Measurements from ENCODE around the gene DHFR.
A peak's percentile ranks its signal among the peaks of the same experiment; 100 is the strongest.
"Not testable (repeated sequence)": the region's sequence is repeated elsewhere in the genome, so short reads cannot be mapped to it uniquely, and the experiment has no call there.

The DHFR gene

DNA sequence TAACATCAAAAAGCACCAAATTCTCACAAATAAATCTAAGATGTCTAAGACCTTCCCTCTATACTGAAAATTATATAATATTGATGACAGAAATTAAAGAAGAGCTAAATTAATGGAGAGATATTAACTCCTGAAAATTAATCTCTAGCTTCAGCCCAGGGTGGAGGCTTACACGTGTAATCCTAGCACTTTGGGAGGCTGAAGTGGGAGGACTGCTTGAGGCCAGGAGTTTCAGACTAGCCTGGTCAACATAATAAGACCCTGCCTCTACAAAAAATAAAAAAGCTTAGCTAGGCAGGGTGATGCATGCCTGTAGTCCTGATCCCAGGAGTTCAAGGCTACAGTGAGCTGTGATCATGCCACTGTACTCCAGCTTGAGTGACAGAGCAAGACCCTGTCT is 45.1 kb downstream of the DHFR start:
- in situ Hi-C loops (cut with MboI; ENCODE audit: low pct_unique_long_range_greater_than_20kb, low sequenced_read_pairs), result no loop called here
- no peak for DNase-seq

GRCh38 chr5:80608731-80609130 is 46.1 kb downstream of the DHFR start:
- in situ Hi-C loops (cut with MboI; ENCODE audit: low pct_unique_long_range_greater_than_20kb, low sequenced_read_pairs), result no loop called here
- peak; percentile 51 for DNase-seq

- in situ Hi-C loops (cut with MboI; ENCODE audit: low pct_unique_long_range_greater_than_20kb, low sequenced_read_pairs), result no loop called here
- no peak for DNase-seq
These were observed 47.0 kb downstream of the DHFR start for GRCh38 chr5:80607832-80608231.

DNA sequence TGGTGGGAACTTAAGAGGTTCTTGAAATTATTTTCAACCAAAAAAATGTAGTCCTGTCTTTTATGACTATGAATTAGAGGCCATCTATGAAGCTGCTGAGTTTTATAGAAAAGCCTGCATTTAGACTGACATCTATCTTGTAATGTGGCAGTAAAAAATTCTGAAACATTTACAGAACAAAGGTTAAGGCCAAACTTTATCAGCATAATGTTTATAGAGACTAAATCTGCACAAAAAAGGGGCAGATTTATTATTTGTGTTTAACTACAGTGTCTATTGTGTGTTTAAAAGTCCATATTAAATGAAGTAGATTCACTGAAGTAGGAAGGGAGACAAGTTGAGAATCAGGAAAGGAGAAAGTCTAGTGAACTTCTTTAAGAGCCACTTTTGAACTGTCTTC is 47.4 kb downstream of the DHFR start:
- no peak for DNase-seq
- in situ Hi-C loops (cut with MboI; ENCODE audit: low pct_unique_long_range_greater_than_20kb, low sequenced_read_pairs), result no loop called here

DNA sequence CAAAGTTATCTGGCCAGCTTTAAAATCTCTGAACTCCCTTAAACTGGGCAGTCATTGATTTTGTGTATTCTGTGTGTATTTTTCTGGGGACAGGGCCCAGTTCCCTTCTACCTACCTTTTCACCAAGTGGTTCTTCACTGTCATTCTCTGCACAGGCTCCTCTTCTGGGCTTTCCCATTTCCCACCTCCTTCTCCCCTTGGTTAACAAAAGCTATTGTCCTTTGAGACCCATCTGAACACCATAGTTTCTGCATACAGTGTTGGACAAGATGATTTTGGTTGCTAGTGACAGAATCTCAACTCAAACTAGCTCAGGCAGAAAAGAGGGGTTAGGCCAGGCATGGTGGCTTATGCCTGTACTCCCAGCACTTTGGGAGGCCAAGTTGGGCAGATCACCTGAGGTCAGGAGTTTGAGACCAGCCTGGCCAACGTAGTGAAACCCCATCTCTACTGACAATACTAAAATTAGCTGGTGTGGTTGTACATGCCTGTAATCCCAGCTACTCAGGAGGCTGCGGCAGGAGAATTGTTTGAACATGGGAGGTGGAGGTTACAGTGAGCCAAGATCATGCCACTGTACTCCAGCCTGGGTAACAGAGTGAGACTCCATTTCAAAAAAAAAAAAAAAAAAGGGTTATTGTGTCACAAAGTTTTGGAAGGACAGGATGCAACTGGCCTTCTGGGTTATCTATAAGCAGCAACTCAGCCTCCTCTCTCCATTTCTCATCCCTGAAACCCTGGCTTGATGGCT is 53.7 kb downstream of the DHFR start:
- in situ Hi-C loops (cut with MboI; ENCODE audit: low pct_unique_long_range_greater_than_20kb, low sequenced_read_pairs), result no loop called here
- DNase-seq, result peak; percentile 62

GRCh38 chr5:80597500-80597899 is 57.3 kb downstream of the DHFR start:
- no peak for DNase-seq
- in situ Hi-C loops (cut with MboI; ENCODE audit: low pct_unique_long_range_greater_than_20kb, low sequenced_read_pairs), result no loop called here

- DNase-seq, result no peak
- in situ Hi-C loops (cut with MboI; ENCODE audit: low pct_unique_long_range_greater_than_20kb, low sequenced_read_pairs), result no loop called here
These were observed 60.0 kb downstream of the DHFR start for GRCh38 chr5:80594810-80595209.

- no peak for DNase-seq
These were observed 62.0 kb downstream of the DHFR start for GRCh38 chr5:80592761-80593160.

GRCh38 chr5:80592105-80592504 is 62.7 kb downstream of the DHFR start:
- no peak for DNase-seq
- in situ Hi-C loops (cut with MboI; ENCODE audit: low pct_unique_long_range_greater_than_20kb, low sequenced_read_pairs), result no loop called here

More at GRCh38 chr5:80592761-80593160, 62.0 kb downstream of the DHFR start:
- in situ Hi-C loops (cut with MboI; ENCODE audit: low pct_unique_long_range_greater_than_20kb, low sequenced_read_pairs), result no loop called here

- no peak for DNase-seq
- in situ Hi-C loops (cut with MboI; ENCODE audit: low pct_unique_long_range_greater_than_20kb, low sequenced_read_pairs), result no loop called here
These were observed 63.4 kb downstream of the DHFR start for GRCh38 chr5:80591352-80591751.

DNA sequence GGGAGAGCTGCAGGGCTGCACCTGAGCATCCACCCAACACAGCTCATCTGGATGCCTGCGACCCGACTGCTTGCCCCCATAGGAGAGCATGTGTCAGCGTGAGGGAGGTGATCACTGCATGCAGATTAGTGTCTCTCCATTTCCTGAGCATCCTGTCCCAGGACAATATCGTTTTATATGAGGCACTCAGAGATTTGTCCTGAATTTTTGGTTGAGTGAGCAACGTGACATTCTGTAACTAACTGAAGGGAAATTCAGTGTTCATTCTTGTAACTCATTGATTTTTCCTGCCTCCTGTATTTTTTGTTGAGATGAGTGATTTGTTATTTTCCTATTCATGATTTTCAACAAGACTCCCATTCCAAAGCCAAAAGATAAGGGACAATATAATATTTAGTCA is 64.0 kb downstream of the DHFR start:
- in situ Hi-C loops (cut with MboI; ENCODE audit: low pct_unique_long_range_greater_than_20kb, low sequenced_read_pairs), result no loop called here
- no peak for DNase-seq

DNA sequence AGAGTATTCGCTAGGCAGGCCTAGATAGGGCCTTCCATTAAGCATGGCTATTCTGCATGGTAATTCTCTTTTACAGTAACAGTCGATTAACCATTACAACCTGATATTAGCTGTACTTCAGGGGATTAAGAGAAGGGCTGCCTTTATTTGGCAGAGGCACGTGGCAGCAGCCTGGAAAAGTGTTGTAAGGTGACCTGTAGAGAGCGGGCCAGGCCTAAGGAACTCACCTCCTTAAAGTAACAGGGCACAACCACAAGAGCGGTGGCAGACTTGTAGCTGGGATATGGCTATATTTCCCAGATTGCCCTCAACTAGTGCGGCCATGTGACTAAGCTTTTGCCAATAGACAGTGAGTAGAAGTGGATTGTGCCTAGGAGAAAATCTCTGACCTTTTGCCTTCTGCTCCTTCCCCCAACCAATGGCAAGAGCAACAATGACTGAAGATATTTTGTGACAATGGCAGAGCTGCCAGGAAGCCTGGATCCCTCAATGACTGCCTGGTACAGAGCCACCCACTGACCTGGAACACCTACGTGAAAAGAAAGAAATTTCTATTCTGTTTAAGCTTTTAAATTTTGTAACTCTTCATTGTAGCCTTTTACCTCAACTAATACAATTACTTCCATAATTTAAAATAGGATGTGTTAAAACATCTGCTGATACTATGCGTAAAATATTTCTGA is 65.8 kb downstream of the DHFR start:
- in situ Hi-C loops (cut with MboI; ENCODE audit: low pct_unique_long_range_greater_than_20kb, low sequenced_read_pairs), result no loop called here
- DNase-seq, result no peak

DNA sequence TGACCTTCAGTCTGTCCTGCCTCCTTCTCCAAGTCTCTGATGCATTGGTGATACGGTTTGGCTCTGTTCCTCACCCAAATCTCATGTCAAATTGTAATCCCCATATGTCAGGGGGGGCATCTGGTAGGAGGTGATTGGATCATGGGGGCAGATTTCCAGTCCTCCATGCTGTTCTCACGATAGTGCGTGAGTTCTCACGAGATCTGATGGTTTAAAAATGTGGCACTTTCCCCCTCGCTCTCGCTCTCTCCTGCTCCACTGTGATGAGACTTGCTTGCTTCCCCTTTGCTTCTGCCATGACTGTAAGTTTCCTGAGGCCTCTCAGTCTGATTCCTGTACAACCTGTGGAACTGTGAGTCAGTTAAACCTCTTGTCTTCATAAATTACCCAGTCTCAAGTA is 70.0 kb downstream of the DHFR start:
- in situ Hi-C loops (cut with MboI; ENCODE audit: low pct_unique_long_range_greater_than_20kb, low sequenced_read_pairs), result no loop called here

DNA sequence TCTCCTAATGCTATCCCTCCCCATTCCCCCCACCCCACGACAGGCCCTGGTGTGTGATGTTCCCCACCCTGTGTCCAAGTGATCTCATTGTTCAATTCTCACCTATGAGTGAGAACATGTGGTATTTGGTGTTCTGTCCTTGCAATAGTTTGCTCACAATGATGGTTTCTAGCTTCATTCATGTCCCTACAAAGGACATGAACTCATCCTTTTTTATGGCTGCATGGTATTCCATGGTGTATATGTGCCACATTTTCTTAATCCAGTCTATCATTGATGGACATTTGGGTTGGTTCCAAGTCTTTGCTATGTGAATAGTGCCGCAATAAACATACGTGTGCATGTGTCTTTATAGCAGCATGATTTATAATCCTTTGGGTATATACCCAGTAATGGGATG is 74.5 kb downstream of the DHFR start:
- DNase-seq; in situ Hi-C loops (cut with MboI; ENCODE audit: low pct_unique_long_range_greater_than_20kb, low sequenced_read_pairs): not testable (repeated sequence)

More for the DNA sequence above, 70.0 kb downstream of the DHFR start:
- no peak for DNase-seq

DNA sequence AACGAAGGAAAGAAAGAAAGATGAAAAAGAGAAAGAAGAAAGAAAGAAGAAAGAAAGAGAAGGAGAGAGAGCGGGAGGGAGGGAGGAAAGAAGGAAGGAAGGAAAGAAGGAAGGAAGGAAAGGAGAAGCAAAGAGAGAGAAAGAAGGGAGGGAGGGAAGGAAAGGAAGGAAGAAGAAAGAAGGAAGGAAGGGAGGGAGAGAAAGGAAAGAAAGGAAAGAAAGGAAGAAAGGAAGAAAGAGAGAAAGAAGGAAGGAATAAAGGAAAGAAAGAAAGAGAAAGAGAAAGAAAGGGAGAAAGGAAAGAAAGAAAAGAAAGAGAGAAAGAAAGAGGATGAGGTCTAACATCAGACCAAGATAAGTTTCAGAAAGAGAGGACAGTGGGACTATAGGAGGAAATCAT is 75.7 kb downstream of the DHFR start:
- no peak for DNase-seq
- in situ Hi-C loops (cut with MboI; ENCODE audit: low pct_unique_long_range_greater_than_20kb, low sequenced_read_pairs), result no loop called here

DNA sequence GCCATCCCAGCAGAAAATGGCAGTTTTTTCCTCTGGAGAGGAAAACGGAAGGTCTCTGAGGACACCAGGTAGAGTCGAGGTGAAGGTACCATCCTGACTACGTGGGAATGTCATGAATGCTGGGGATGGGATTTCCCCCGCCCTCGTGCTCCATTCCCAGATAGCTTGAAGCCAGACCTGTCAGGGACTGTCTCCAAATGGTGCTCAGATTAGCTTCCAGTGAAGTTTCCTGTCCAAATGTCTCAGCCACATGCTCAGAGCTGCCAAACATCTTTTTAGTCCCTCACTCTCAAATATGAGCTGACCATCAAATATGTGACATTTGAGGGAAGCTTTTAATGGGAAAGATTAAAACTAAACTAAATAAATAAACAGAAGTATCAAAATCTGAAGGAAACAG is 77.1 kb downstream of the DHFR start:
- DNase-seq, result no peak
- in situ Hi-C loops (cut with MboI; ENCODE audit: low pct_unique_long_range_greater_than_20kb, low sequenced_read_pairs), result no loop called here

DNA sequence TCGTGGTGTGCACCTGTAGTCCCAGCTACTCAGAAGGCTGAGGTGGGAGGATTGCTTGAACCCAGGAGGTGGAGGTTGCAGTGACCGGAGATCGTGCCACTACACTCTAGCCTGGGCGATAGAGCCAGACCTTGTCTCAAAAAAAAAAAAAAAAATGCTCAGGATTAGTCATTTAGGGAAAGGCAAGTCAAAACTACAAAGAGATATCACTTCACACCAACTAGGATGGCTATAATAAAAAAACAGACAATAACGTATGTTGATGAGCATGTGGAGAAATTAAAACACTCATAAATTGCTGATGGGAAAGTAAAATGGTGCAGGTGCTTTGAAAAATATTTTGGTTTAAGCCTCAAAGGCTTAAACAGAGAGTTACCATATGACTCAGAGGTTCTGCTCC is 78.4 kb downstream of the DHFR start:
- no peak for DNase-seq
- in situ Hi-C loops (cut with MboI; ENCODE audit: low pct_unique_long_range_greater_than_20kb, low sequenced_read_pairs), result no loop called here
